ENCODE results near the gene SETD2.
"Not testable (repeated sequence)": the region's sequence is repeated elsewhere in the genome, so short reads cannot be mapped to it uniquely, and the experiment has no call there.

The SETD2 gene

GRCh38 chr3:47034868-47035489, 128.9 kb downstream of the SETD2 start:
- H3K27ac ChIP-seq, result no peak overlapping the region

DNA sequence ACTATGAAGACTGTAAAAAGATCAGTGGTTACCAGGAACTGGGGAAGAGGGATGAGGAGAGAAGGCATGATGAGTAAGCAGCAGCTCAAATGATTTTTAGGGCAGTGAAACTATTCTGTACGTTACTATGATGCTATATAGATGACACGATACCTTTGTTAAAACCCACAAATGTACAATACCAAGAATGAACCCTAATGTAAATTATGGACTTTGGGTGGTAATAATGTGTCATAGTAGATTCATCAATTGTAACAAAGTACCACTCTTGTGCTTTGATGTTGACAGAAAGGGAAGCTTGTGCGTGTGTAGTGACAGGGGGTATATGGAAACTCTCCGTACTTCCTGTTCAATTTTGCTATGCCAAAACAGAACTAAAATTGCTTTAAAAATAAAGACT, 132.9 kb downstream of the SETD2 start:
- DNase-seq (ENCODE audit: low spot score); H3K27ac ChIP-seq: not testable (repeated sequence)

More at GRCh38 chr3:47034868-47035489, 128.9 kb downstream of the SETD2 start:
- TF ChIP-seq, protein P1, sequence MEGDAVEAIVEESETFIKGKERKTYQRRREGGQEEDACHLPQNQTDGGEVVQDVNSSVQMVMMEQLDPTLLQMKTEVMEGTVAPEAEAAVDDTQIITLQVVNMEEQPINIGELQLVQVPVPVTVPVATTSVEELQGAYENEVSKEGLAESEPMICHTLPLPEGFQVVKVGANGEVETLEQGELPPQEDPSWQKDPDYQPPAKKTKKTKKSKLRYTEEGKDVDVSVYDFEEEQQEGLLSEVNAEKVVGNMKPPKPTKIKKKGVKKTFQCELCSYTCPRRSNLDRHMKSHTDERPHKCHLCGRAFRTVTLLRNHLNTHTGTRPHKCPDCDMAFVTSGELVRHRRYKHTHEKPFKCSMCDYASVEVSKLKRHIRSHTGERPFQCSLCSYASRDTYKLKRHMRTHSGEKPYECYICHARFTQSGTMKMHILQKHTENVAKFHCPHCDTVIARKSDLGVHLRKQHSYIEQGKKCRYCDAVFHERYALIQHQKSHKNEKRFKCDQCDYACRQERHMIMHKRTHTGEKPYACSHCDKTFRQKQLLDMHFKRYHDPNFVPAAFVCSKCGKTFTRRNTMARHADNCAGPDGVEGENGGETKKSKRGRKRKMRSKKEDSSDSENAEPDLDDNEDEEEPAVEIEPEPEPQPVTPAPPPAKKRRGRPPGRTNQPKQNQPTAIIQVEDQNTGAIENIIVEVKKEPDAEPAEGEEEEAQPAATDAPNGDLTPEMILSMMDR (IDR thresholded peaks at IDR 0.05), result no peak
- no peak overlapping the region for H3K4me3 ChIP-seq
- DNase-seq (ENCODE audit: low spot score), result no peak

GRCh38 chr3:47028667-47029066, 135.2 kb downstream of the SETD2 start:
- DNase-seq (ENCODE audit: low spot score), result no peak
- no peak overlapping the region for H3K27ac ChIP-seq
- TF ChIP-seq, protein P1 (IDR thresholded peaks at IDR 0.05), result no peak
- H3K4me3 ChIP-seq, result no peak overlapping the region

More for the DNA sequence above, 132.9 kb downstream of the SETD2 start:
- not testable (repeated sequence) for H3K4me3 ChIP-seq

GRCh38 chr3:47028146-47028545, 135.8 kb downstream of the SETD2 start:
- no peak for DNase-seq (ENCODE audit: low spot score)
- no peak overlapping the region for H3K4me3 ChIP-seq
- TF ChIP-seq, protein P1 (IDR thresholded peaks at IDR 0.05), result no peak
- H3K27ac ChIP-seq, result no peak overlapping the region

GRCh38 chr3:47026432-47026831, 137.5 kb downstream of the SETD2 start:
- H3K27ac ChIP-seq; DNase-seq (ENCODE audit: low spot score): not testable (repeated sequence)

GRCh38 chr3:47024932-47025331, 139.0 kb downstream of the SETD2 start:
- Histone ChIP-seq H3K4me3 (no peak overlapping the region), H3K27ac (no peak overlapping the region)
- DNase-seq (ENCODE audit: low spot score), result no peak
- TF ChIP-seq, protein P1 (IDR thresholded peaks at IDR 0.05), result no peak

More at GRCh38 chr3:47026432-47026831, 137.5 kb downstream of the SETD2 start:
- H3K4me3 ChIP-seq, result not testable (repeated sequence)

DNA sequence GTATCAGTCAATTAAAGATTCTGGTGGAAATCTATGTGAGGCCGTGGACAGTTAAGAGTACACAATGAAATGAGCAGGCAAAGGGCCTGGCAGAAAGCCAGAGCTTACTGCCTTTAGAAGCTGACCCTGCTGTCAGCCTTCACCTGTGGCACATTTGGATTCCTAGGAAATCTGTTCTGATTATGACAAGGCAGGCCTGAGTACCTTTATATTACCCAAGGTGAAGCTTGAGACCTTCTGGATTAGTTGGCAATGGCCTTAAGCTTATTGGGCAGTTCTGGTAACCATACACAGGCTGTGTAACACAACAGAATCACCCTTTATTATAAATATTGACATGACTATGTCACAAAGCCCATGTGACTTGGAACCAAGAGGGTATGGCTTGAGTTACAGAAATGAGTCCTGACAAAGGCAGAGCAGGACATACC, 141.3 kb downstream of the SETD2 start:
- no peak for DNase-seq (ENCODE audit: low spot score)
- Histone ChIP-seq H3K27ac (no peak overlapping the region), H3K4me3 (no peak overlapping the region)
- TF ChIP-seq, protein P1 (IDR thresholded peaks at IDR 0.05), result no peak

GRCh38 chr3:47020311-47020710, 143.6 kb downstream of the SETD2 start:
- no peak overlapping the region for H3K27ac ChIP-seq
- TF ChIP-seq, protein P1 (IDR thresholded peaks at IDR 0.05), result no peak
- no peak overlapping the region for H3K4me3 ChIP-seq
- DNase-seq (ENCODE audit: low spot score), result no peak

All from coronary artery (tissue), 2 donors.